Mucosa of stomach (tissue), 1 donor: ENCODE results near the gene OR52K1.
"Not testable (repeated sequence)": the region's sequence is repeated elsewhere in the genome, so short reads cannot be mapped to it uniquely, and the experiment has no call there.

ENCODE experiments used
- H3K27me3 ChIP-seq: one replicate; pipeline ENCODE4 v1.7.0; 2013; ENCODE audit warnings: mild to moderate bottlenecking, low read length; ENCODE audit not compliant: control insufficient read depth, insufficient read depth
- H3K36me3 ChIP-seq: one replicate; pipeline ENCODE4 v1.7.0; 2013; ENCODE audit warnings: low read length; ENCODE audit not compliant: control insufficient read depth, insufficient read depth
- H3K4me1 ChIP-seq: one replicate; pipeline ENCODE4 v1.7.0; 2013; ENCODE audit warnings: mild to moderate bottlenecking, low read length; ENCODE audit not compliant: control insufficient read depth, insufficient read depth
- H3K4me3 ChIP-seq: one replicate; pipeline ENCODE4 v1.7.0; 2013; ENCODE audit warnings: low read length
- H3K9ac ChIP-seq: one replicate; pipeline ENCODE4 v1.7.0; 2013; ENCODE audit warnings: mild to moderate bottlenecking, low read length, moderate library complexity
- H3K9me3 ChIP-seq: one replicate; pipeline ENCODE4 v1.7.0; 2013; ENCODE audit warnings: mild to moderate bottlenecking, low read length, moderate library complexity; ENCODE audit not compliant: control insufficient read depth
- donor health status: Pancreatic carcinoma.

Gene OR52K1

DNA sequence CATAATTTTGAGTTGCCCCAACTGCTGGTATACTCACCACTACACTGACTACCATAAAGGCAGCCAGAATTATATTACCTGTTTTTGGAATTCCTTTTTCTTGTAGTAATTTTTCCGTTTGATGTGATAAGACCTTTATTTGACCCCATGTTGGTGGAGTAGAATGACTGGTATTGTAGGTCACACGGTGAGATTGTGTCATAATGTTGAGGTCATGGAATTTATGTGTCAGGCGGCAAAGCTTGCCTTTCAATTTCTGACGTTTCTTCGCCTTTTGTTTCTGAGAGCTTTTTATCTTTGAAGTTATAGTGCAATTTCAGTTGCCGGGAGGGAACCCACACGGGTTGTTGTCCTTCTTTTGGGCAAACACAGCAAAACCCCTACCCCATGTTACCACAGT lies 13.0 kb downstream of the OR52K1 start:
- Histone ChIP-seq H3K9me3 (no peaks in the 10 kb centered on the region), H3K4me3 (no peak overlapping the region), H3K27me3 (peaks cover 6% of the 10 kb centered on the region), H3K4me1 (no peaks in the 10 kb centered on the region), H3K9ac (no peak overlapping the region), H3K36me3 (no peaks in the 10 kb centered on the region)

DNA sequence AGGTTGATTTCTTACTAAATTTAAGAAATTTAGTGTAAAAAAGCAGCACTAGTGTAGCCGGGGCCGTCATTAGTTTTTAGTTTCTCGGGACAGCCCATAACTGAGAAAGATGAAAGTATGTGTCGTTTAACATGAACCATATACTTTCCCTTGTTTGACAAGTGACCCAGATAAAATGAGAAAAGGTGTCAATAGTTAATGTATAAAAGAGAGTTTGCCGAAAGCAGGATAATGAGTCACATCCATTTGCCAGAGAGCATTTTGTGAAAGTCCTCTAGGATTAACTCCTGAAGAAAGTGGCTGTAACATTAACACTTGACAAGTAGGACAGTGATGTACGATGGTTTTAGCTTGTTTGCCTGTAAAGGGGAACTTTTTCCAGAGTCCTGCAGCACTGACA lies 13.5 kb downstream of the OR52K1 start:
- H3K9me3 ChIP-seq: no peaks in the 10 kb centered on the region
- H3K4me3 ChIP-seq: no peak overlapping the region
- no peak overlapping the region for H3K9ac ChIP-seq
- H3K27me3 ChIP-seq: peaks cover 6% of the 10 kb centered on the region
- H3K4me1 ChIP-seq: no peaks in the 10 kb centered on the region
- no peaks in the 10 kb centered on the region for H3K36me3 ChIP-seq

DNA sequence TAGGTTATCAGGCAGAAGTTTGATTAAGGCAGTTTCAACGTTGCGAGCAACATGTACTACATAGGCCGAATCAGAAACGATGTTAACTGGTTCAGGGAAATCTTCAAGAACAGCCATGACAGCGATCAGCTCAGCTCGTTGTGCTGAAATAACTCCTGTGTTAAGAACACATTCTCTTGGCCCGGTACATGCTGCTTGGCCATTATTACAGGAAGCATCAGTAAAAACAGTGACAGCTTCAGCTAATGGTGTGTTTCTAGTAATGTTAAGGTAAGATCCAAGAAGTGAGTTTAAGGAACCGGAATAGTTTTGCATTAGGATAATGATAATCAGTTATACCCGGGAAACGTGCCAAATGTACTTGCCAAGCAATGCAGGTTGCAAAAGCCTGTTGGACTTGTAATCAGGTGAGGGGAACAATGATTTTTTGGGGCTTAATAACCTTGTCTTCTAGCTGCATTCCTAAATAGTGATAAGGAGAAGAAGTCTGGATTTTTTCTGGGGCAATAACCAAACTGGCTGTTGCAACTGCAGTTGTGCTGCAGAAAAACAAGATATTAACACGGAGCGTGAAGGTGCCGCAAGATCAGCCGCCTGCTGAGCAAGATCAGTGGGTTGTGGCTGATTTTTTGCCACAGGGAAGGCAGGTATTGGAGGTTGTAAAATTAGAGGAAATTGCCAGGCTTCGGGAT lies 14.3 kb downstream of the OR52K1 start:
- H3K4me1 ChIP-seq: no peaks in the 10 kb centered on the region
- H3K4me3 ChIP-seq: no peak overlapping the region
- no peaks in the 10 kb centered on the region for H3K9me3 ChIP-seq
- H3K27me3 ChIP-seq: peaks cover 6% of the 10 kb centered on the region
- H3K9ac ChIP-seq: no peak overlapping the region
- no peaks in the 10 kb centered on the region for H3K36me3 ChIP-seq

DNA sequence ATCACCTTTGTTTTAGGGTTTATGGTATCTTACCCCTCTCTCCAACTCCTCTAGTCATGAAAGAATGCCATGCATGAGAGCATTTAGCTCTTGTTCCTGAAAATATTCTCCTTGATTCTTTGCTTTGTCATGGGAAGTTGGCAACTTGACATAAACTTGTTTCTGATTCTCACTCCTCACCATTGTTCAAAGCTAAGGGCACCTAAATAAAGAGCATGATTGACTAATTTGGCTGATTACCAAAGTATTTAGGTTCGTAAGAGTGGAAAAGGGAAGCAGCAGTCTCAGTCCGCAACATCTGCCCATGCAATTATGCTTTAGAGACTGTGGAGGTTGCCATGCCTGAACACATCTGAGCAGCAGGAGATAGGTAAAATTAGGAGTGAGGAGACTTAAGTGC lies 26.4 kb downstream of the OR52K1 start:
- Histone ChIP-seq H3K27me3 (no peaks in the 10 kb centered on the region), H3K9me3 (no peaks in the 10 kb centered on the region), H3K4me1 (no peaks in the 10 kb centered on the region), H3K36me3 (no peaks in the 10 kb centered on the region), H3K9ac (no peak overlapping the region), H3K4me3 (no peak overlapping the region)

DNA sequence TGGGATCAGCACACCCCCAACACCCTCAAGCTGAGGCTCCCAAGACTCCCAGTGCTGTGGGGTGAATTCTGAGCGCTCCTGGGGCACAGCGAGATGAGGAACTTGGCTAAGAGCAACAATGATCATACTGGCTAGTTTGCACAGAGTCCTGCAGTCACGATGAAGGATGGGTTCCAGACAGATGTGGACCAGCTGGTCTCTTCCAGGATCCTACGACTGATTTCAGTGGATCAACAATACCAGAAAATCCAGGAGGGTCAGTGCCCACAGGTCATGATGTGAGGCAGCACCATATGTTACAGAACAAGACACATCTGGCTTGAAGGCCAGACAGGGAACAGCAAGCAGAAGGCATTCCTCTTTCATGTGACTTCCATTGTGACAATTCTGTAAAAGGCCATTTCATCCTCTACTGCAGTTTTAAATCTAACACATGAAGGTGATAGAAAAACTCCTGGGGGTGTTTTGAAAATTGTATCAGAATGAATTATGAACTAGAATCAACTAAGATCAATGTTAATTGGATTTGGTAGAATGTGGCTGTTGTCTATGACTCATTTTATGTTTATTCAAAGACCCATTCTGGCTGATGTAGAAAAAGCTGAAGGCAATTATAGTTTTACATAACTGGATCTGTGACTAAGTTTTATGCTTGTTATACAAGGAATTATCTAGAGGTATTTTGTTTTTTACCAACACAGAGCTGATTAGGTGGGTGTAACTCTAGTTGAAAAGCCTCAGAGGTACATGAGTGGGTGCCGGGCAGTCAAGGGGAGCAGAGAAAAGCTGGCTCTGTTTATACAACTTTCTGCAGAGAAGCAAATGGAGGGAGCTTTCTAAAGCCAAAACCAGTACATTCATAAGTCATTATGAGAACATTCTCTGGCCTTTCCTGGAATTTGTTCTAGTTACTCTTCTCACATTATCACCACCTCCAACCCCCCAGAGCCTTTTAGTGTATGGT lies 29.1 kb downstream of the OR52K1 start:
- no peak overlapping the region for H3K9ac ChIP-seq
- H3K36me3 ChIP-seq: no peaks in the 10 kb centered on the region
- no peak overlapping the region for H3K4me3 ChIP-seq
- no peaks in the 10 kb centered on the region for H3K27me3 ChIP-seq
- H3K9me3 ChIP-seq: no peaks in the 10 kb centered on the region
- H3K4me1 ChIP-seq: no peaks in the 10 kb centered on the region

DNA sequence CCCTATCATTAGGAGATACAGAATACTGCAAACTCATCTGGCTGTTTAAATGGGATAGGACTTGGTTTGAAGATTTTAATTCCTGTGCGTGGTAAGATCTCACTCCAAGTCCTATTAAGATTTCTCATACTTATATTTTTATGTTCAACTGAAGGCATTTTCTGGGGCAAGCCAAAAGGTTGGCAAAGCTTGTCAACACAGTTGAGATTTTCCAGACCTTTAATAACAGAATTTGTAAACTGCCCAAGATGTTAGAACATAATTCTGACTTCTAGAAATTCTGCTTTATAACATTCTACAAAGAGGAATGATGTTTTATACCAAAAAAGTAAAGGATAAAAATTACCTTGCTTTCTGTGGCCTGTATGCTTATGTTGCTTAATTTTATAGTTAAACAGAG lies 31.8 kb downstream of the OR52K1 start:
- no peak overlapping the region for H3K9ac ChIP-seq
- no peaks in the 10 kb centered on the region for H3K27me3 ChIP-seq
- no peaks in the 10 kb centered on the region for H3K4me1 ChIP-seq
- no peaks in the 10 kb centered on the region for H3K36me3 ChIP-seq
- no peak overlapping the region for H3K4me3 ChIP-seq
- H3K9me3 ChIP-seq: no peaks in the 10 kb centered on the region

DNA sequence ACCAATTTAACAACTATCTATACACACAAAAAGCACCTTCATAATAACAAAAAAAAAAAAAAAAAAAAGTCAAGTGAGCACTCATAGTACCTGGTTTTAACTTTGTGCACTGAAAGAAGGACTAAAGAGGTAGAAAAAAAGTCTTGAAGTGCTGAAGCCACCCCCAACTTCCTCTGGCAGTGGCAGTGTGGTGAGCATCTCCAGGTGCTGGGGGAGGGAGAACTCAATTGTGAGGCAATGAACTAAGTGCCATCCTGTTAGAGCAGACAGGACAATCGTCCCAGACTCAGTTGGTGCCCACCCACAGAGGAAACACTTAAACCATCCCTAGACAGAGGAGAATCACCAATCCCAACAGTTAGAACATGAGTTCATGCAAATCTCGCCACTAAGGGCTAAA lies 39.9 kb downstream of the OR52K1 start:
- Histone ChIP-seq H3K36me3 (no peaks in the 10 kb centered on the region), H3K9ac (no peak overlapping the region), H3K4me3 (no peak overlapping the region), H3K9me3 (no peaks in the 10 kb centered on the region), H3K4me1 (no peaks in the 10 kb centered on the region), H3K27me3 (no peaks in the 10 kb centered on the region)

DNA sequence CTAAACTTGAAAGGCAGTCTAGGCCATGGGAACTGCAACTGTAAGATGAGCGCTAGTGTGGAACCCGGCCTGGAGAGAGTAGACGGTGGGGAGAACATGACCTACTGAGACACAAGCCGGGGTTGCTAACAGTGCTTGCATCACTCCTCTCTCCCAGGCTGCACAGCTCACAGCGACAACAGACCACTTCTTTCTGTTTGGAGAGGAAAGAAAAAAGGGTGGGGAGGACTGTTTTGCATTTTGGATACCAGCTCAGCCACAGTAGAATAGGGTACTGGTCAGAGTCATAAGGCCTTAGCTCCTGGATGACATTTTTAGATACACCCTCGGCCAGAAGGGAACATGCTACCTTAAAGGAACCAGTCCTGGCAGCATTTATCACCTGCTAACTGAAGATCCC lies 40.3 kb downstream of the OR52K1 start:
- H3K9ac ChIP-seq: no peak overlapping the region
- H3K36me3 ChIP-seq: no peaks in the 10 kb centered on the region
- H3K27me3 ChIP-seq: no peaks in the 10 kb centered on the region
- no peaks in the 10 kb centered on the region for H3K4me1 ChIP-seq
- H3K9me3 ChIP-seq: no peaks in the 10 kb centered on the region
- H3K4me3 ChIP-seq: no peak overlapping the region

DNA sequence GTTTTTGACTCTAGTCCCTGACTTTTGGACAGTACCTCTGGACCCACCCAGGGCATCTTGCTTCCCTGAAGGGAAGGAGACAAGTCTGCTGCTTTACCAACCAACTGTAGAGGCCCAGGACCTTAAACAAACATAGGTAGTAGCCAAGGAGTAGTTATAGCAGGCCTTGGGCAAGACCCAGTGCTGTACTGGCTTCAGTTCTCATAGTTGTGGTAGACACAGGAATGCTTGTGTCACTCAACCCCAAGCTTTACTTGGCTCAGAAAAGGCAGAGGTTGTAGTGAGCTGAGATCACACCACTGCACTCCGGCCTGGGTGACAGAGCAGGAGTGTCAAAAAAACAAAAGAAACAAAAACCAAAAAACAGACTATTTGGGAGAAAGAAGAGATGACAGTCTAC lies 41.2 kb downstream of the OR52K1 start:
- H3K9me3 ChIP-seq: no peaks in the 10 kb centered on the region
- H3K27me3 ChIP-seq: no peaks in the 10 kb centered on the region
- H3K4me1 ChIP-seq: no peaks in the 10 kb centered on the region
- no peak overlapping the region for H3K9ac ChIP-seq
- no peaks in the 10 kb centered on the region for H3K36me3 ChIP-seq
- no peak overlapping the region for H3K4me3 ChIP-seq

DNA sequence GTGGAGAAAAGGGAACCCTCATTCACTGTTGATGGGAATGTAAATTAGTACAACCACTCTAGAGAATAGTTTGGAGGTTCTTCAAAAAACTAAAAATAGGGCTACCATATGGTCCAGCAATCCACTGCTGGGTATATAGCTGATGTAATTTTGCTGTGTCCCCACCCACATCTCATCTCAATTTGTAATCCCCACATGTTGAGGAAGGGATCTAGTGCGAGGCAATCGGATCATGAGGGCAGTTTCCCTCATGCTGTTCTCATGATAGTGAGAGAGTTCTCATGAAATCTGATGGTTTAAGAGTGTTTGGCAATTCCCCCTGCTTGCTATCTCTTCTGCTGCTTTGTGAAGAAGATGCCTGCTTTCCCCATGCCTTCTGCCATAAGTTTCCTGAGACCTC lies 45.5 kb downstream of the OR52K1 start:
- Histone ChIP-seq H3K27me3 (no peaks in the 10 kb centered on the region), H3K9me3 (no peaks in the 10 kb centered on the region), H3K9ac (no peak overlapping the region), H3K4me1 (no peaks in the 10 kb centered on the region), H3K4me3 (no peak overlapping the region), H3K36me3 (no peaks in the 10 kb centered on the region)

DNA sequence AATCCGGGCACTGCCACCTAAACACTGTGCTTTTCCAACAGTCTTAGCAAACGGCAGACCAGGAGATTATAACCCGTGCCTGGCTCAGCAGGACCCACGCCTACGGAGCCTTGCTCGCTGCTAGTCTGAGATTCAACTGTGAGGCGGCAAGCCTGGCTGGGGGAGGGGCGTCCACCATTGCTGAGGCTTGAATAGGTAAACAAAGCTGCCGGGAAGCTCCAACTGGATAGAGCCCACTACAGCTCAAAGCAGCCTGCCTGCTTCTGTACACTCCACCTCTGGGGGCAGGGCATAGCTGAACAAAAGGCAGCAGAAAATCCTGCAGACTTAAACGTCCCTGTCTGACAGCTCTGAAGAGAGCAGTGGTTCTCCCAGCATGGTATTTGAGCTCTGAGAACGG lies 49.2 kb downstream of the OR52K1 start:
- not testable (repeated sequence) for H3K27me3 ChIP-seq, H3K9ac ChIP-seq, H3K4me1 ChIP-seq, H3K9me3 ChIP-seq, H3K4me3 ChIP-seq, H3K36me3 ChIP-seq

DNA sequence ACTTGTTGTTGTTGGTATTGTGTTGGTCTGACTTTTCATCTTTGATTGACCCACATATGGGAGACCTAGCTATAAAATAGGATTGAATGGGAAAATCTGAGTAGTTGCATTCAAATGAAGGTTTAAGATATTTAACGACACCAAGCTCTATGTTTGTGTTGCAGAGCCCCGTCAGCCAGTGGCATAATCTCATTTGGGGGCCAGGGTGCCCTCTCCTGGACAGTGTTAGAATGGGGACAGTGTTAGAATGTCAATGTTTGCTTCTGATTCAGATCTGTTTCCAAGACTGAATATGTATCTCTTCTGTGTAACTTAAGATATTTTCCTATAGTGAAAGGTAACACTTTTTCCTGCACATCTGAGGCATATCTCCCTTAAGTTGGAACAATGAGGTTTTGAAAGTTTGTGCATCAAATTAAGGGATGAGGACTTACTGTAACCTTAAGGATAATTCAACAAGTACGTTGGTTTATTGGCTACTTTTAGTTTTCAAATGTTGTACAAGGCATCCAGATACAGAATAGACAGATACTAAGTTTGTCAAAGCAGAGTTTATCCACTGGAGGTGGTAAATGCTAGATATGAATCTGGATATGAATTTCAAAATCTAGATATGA lies 57.3 kb downstream of the OR52K1 start:
- Histone ChIP-seq H3K4me1 (no peaks in the 10 kb centered on the region), H3K9me3 (no peaks in the 10 kb centered on the region), H3K27me3 (no peaks in the 10 kb centered on the region), H3K9ac (no peak overlapping the region), H3K4me3 (no peak overlapping the region), H3K36me3 (no peaks in the 10 kb centered on the region)
